Measurements from ENCODE around the gene DUOX2.

GRCh38 chr15:45134046-45134445, 20.1 kb upstream of the DUOX2 start:
- TF ChIP-seq, protein P1, sequence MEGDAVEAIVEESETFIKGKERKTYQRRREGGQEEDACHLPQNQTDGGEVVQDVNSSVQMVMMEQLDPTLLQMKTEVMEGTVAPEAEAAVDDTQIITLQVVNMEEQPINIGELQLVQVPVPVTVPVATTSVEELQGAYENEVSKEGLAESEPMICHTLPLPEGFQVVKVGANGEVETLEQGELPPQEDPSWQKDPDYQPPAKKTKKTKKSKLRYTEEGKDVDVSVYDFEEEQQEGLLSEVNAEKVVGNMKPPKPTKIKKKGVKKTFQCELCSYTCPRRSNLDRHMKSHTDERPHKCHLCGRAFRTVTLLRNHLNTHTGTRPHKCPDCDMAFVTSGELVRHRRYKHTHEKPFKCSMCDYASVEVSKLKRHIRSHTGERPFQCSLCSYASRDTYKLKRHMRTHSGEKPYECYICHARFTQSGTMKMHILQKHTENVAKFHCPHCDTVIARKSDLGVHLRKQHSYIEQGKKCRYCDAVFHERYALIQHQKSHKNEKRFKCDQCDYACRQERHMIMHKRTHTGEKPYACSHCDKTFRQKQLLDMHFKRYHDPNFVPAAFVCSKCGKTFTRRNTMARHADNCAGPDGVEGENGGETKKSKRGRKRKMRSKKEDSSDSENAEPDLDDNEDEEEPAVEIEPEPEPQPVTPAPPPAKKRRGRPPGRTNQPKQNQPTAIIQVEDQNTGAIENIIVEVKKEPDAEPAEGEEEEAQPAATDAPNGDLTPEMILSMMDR (optimal IDR thresholded peaks at IDR 0.05 in 1 of 3, IDR thresholded peaks at IDR 0.05 in 1 of 3, conservative IDR thresholded peaks at IDR 0.05 in 1 of 3; ENCODE audit: extremely low read depth in 1 of 3, insufficient read depth in 2 of 3, low read length in 3 of 3): no peak
- TF ChIP-seq EZH2 (IDR thresholded peaks at IDR 0.05; ENCODE audit: low read length): no peak

Measured in keratinocyte (primary cell).